GM18909 (cell line): Measurements from ENCODE around the gene PSMB3.
"Not testable (repeated sequence)": the region's sequence is repeated elsewhere in the genome, so short reads cannot be mapped to it uniquely, and the experiment has no call there.

Source experiments
- ATAC-seq: cut with Tn5 transposase; IDR thresholded peaks from one replicate; pipeline ENCODE4 v1.9.1; 2021; ENCODE audit warnings: mild to moderate bottlenecking; ENCODE audit not compliant: unreplicated experiment, poor library complexity

The PSMB3 gene

GRCh38 chr17:38747463-38748148, 4.9 kb upstream of the PSMB3 start:
- ATAC-seq: no peak

DNA sequence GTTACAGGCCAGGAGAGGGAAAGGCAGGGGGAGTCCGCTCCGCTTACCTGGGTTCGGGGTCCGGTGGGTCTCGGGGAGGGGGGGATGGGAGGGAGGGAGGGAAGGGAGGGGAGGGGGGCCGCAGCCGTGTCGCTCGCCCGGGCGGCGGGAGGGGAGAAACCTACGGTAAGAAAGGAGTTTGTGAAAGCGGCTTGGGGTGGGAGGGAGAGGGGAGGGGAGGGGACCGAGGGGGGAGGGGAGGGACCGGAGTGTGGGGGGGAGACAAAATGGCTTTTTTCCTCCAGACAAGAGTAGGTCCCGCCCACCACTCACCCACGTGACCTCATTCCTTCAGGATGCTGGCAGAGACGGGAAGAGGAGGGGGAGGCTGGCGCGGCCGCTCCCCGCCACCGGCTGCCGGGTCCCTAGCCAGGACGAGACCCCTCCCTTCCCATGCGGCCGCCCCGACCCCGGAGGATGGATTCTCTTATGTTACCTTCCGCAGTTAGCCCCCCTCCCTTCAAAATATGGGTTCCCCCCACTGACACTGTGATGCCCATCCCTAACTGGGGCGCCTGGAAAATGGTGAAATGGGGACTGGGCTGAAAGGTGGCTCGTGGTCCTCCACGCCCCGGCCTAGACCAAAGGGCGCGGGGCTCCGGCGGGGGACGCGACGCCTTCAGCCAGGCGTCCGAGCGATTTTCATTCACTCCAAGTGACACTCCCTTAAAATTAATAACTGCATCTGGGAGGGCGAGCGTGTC, 4.2 kb upstream of the PSMB3 start, which contains the start of gene PCGF2:
TSS of gene PCGF2 (minus strand) at position 188 of the 743 bp plus-strand sequence. CDS start 7,934 bp downstream, outside the sequence.
- ATAC-seq: no peak

GRCh38 chr17:38748892-38749222, 3.7 kb upstream of the PSMB3 start:
- no peak for ATAC-seq

DNA sequence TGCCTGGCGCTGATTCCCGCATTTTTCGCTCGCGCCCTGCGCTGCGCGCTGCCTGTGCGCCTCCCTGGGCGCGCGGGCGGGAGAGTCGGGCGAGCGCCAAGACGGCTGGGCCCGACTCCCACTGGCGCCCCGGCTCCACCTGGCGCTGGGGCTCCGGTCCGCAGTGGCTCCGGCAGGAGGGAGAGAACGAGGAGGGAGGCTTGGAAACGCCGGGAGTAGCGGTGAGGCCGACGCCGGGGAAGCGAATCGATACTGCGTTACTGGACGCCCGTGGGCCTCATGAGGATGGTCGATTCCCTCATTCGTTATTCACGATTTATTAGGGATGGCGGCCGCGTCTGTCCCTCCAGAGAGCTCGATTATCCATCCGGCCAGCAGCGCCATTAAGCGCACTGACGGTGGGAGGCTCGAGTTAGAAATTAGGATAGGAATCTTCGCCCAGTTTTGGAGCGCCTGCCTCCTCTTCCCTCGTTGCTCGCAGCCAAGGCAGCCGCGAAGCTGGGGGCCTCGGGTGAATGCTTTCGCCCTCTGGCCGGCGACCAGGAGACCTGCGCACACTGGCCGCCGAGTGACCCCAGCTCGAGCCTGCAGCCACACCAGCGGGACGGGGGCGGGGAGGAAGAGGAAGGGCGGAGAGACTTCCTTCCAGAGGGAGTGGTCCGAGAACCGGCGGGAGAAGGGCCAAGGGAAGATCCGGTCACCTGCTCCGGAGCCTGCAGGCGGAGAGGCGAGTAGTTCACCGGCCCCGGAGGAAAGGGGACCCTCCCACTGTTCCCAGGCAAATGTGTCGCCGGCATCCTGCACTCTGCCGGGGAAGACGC, 3.1 kb upstream of the PSMB3 start:
- ATAC-seq: no peak

GRCh38 chr17:38750044-38750311, 2.6 kb upstream of the PSMB3 start:
- ATAC-seq: no peak

GRCh38 chr17:38750312-38751121, 2.0 kb upstream of the PSMB3 start:
- ATAC-seq: no peak

- ATAC-seq: no peak
Measured at GRCh38 chr17:38751144-38751807, 1.3 kb upstream of the PSMB3 start.

DNA sequence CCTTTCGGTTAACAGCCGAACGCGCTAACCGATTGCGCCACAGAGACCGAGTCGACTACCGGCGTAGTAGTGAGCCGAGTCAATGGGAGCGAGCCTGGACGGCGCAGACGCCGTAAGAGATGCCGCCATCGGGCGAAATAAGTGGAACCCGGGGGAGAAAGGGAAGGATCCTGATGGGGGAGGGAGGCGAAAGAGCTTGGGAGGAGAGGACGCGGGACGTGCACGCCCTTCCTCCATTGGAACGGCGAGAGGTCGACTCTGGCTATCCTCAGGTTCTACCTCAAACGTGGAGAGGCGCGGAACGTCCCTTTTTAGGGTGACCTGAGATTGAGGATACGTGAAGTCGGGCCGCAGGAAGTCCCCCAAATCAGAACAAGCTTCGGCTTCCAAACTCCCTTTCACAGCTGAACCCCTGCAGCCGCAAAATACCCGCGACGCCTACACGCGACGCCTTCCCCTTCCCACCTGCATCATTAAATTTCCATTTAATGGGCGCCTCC, 683 bp upstream of the PSMB3 start:
- ATAC-seq: peak; percentile 34

DNA sequence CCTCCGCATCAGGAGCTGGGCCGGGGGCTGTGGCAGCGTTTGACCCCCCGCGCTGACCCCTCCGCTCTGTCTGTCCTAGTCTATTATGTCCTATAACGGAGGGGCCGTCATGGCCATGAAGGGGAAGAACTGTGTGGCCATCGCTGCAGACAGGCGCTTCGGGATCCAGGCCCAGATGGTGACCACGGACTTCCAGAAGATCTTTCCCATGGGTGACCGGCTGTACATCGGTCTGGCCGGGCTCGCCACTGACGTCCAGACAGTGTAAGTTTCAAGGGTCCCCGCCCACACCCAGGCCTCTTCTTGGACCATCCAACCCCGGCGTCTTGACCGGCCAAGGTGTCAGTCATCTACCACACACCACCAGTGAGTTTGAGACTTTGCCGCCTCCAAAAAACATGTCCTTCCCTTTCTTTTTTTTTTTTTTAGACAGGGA, 548 bp downstream of the PSMB3 start:
- no peak for ATAC-seq

- ATAC-seq: no peak
Measured at GRCh38 chr17:38761612-38762011, 9.1 kb downstream of the PSMB3 start.

GRCh38 chr17:38762231-38762630, 9.7 kb downstream of the PSMB3 start:
- ATAC-seq: no peak

DNA sequence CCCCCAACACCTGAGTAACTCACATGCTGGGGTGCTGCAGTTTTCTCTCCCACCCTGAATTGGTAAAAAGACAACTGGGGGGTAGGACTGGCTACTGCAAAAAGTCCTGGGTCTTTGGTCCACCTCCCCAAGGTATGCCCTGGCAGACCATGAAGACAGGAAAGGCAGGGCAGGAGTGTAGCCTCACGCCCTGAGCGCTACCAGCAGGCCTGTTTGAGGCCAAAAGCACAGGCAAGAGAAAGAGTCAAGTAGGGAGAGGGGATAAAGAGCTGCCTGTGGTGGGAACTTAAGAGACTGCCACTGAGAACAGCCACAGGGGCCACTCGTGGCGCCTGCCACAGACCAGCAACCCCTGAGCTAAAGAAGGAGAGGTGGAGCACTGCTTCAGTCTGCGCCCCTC, 13.8 kb downstream of the PSMB3 start:
- no peak for ATAC-seq

DNA sequence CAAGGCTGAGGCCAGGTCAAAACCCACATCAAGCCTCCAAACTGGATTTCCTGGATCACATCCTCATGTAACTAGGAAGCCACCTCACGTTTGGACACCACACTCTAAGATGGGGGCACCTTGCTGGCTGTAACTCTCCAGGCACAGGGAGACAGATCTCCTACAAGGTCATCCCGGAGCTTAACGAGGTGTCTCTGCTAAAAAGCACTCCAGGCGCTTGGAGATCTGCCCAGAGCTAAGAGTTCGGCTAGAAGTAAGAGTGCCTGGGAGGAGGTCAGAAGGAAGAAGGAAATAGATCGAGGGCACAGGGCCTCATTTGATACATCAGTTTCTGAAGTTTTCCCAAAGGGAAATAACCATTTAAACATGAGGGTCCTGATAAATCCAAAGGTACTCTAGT, 15.9 kb downstream of the PSMB3 start:
- ATAC-seq: no peak

GRCh38 chr17:38773258-38773657, 20.7 kb downstream of the PSMB3 start:
- no peak for ATAC-seq

DNA sequence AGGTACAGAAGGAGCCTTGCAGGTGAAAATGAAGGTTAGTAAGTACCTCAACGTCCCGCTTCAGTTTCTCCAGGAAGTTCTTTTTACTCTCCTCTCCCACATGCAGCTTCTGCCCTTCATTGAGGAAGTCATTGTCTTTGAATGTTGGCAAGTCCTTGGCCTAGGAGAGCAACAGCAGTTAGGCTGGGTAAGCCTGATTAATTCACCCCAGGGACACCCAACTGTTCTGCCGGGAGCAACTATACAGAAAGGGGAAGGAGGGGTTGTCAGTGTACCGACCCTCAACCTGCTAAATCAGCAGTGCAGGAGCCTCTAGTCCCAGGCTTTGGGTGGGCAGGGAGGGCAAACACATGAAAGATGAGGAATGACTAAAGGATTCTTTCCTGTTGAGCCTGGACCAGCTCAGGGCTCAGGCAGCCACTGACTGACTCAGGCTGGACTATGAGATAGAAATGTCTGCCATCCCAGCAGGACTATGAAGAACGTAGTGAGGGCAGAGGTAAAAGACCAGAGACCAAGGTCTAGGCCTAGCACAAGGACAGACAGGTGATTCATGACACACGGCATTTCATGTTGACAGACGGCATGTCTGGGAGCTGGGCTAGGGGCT, 25.2 kb downstream of the PSMB3 start:
- no peak for ATAC-seq

DNA sequence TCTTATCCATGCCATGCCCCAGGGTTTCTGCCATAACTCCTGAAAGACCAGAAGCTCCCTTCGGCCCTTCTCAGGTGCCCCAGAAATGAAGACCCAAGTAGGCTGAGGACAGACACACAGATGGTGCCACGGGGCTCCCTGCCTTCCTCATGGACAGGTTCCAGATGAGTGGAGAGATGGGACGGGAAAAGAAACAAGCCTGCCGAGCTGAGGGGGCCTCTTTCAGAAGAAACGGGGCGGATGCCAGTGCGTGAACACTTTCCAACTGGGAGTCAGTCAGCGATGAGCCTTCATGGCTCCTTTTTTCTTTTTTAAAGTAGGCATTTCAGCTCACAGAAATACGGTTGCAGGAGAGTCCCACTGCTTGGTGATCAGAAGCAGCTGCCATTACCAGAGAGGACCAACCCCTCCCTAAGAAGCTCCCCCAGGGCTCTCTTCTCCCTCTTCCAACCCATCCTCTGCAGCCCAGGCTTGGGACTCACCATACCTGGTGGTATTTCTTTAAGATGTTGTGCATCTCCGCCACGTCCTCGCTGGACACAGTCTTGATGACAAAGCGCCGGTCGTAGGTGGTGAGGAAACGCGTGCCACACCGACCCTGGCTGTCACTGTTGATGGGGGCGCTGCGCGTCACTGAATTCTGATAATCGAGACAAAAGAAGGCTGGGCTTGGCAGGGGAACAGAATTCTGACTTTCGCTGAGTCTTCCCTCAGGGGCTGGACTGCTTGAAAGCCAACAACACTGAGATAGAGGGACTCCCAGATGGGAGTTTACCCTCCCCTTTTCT, 27.6 kb downstream of the PSMB3 start:
- ATAC-seq: no peak

- no peak for ATAC-seq
Measured at GRCh38 chr17:38783227-38783626, 30.7 kb downstream of the PSMB3 start.

- no peak for ATAC-seq
Measured at GRCh38 chr17:38786372-38786771, 33.8 kb downstream of the PSMB3 start.

GRCh38 chr17:38787999-38788398, 35.5 kb downstream of the PSMB3 start:
- ATAC-seq: not testable (repeated sequence)
